Fibroblast of pulmonary artery (primary cell): Measurements from ENCODE around the gene HOXA7.

Experiments used
- DNase-seq: peaks from one replicate; pipeline ENCODE4 v3.0.0-alpha.2; 2010; ENCODE audit warnings: low read depth
- H3K4me3 ChIP-seq: replicated peaks from 2 replicates; pipeline ENCODE4 v1.5.1; 2011; ENCODE audit warnings: low read depth, mild to moderate bottlenecking, control low read depth, low read length, moderate library complexity
- TF ChIP-seq, protein P1 (sequence below): IDR thresholded peaks from 2 replicates; pipeline ENCODE4 v1.5.1; 2011; ENCODE audit warnings: mild to moderate bottlenecking, control low read depth, low read length, inconsistent platforms; ENCODE audit errors: missing control alignments

The HOXA7 gene

GRCh38 chr7:27138472-27138871 is 18.0 kb downstream of the HOXA7 start:
- no peak overlapping the region for H3K4me3 ChIP-seq

GRCh38 chr7:27137640-27138315 is 18.7 kb downstream of the HOXA7 start:
- H3K4me3 ChIP-seq: no peak overlapping the region
- TF ChIP-seq, protein P1, sequence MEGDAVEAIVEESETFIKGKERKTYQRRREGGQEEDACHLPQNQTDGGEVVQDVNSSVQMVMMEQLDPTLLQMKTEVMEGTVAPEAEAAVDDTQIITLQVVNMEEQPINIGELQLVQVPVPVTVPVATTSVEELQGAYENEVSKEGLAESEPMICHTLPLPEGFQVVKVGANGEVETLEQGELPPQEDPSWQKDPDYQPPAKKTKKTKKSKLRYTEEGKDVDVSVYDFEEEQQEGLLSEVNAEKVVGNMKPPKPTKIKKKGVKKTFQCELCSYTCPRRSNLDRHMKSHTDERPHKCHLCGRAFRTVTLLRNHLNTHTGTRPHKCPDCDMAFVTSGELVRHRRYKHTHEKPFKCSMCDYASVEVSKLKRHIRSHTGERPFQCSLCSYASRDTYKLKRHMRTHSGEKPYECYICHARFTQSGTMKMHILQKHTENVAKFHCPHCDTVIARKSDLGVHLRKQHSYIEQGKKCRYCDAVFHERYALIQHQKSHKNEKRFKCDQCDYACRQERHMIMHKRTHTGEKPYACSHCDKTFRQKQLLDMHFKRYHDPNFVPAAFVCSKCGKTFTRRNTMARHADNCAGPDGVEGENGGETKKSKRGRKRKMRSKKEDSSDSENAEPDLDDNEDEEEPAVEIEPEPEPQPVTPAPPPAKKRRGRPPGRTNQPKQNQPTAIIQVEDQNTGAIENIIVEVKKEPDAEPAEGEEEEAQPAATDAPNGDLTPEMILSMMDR: no peak
- DNase-seq: no peak

More at GRCh38 chr7:27138472-27138871, 18.0 kb downstream of the HOXA7 start:
- no peak for DNase-seq
- TF ChIP-seq, protein P1: no peak

GRCh38 chr7:27134392-27134791 is 22.1 kb downstream of the HOXA7 start:
- H3K4me3 ChIP-seq: no peak overlapping the region
- DNase-seq: peak; percentile 64
- TF ChIP-seq, protein P1: no peak

GRCh38 chr7:27133409-27134231 is 22.9 kb downstream of the HOXA7 start:
- TF ChIP-seq, protein P1: no peak
- no peak overlapping the region for H3K4me3 ChIP-seq
- DNase-seq: no peak

DNA sequence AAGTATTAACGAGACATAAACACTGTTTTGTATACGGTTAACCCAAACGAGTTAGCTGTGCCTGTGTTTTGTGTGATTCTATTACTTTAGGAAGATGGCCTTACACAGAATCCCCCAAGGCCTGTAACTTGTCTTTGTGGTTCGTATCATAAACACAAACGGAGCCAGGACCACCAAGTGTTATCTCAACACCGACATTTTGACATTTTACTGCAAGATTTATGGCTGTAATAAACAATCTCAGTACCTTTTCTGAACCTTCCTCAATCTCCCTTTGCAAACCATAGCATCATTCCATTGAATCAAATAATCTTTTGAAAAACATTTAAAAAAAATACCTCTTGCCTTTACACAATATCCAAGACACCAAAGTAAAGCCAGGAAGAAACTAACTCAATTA is 23.5 kb downstream of the HOXA7 start:
- H3K4me3 ChIP-seq: no peak overlapping the region
- DNase-seq: no peak
- TF ChIP-seq, protein P1: no peak

GRCh38 chr7:27132214-27132613 is 24.3 kb downstream of the HOXA7 start:
- H3K4me3 ChIP-seq: no peak overlapping the region
- no peak for DNase-seq
- TF ChIP-seq, protein P1: no peak

- TF ChIP-seq, protein P1: no peak
- no peak overlapping the region for H3K4me3 ChIP-seq
- no peak for DNase-seq
These were observed 25.1 kb downstream of the HOXA7 start for GRCh38 chr7:27131390-27131819.
